Epithelial cell of esophagus (primary cell): ENCODE results near the gene PRKG1.
"Not testable (repeated sequence)": the region's sequence is repeated elsewhere in the genome, so short reads cannot be mapped to it uniquely, and the experiment has no call there.

Source experiments
- DNase-seq: peaks from one replicate; pipeline ENCODE4 v3.0.0; 2010; ENCODE audit warnings: low read depth
- H3K4me3 ChIP-seq: 2 replicates; pipeline ENCODE4 v1.5.1; 2011; ENCODE audit warnings: mild to moderate bottlenecking, low read length, control low read depth
- CTCF ChIP-seq: IDR thresholded peaks from 2 replicates; pipeline ENCODE4 v1.5.1; 2011; ENCODE audit warnings: low read depth, mild to moderate bottlenecking, low read length, control low read depth, inconsistent platforms; ENCODE audit not compliant: insufficient read depth; ENCODE audit errors: missing control alignments

The PRKG1 gene

GRCh38 chr10:52226197-52226847 is 1152.0 kb downstream of the PRKG1 start:
- TF ChIP-seq CTCF = no peak
- H3K4me3 ChIP-seq = no peak overlapping the region
- DNase-seq = peak; percentile 88

GRCh38 chr10:52228556-52228955 is 1154.3 kb downstream of the PRKG1 start:
- DNase-seq = peak; percentile 71
- TF ChIP-seq CTCF = no peak
- H3K4me3 ChIP-seq = no peak overlapping the region

GRCh38 chr10:52229291-52229931 is 1155.1 kb downstream of the PRKG1 start:
- no peak overlapping the region for H3K4me3 ChIP-seq
- no peak for TF ChIP-seq CTCF
- peak; percentile 75 for DNase-seq

GRCh38 chr10:52232561-52233350 is 1158.5 kb downstream of the PRKG1 start:
- H3K4me3 ChIP-seq = peak overlapping the region; percentile 27
- DNase-seq = no peak
- no peak for TF ChIP-seq CTCF

- H3K4me3 ChIP-seq = peak overlapping the region; percentile 27
- not testable (repeated sequence) for DNase-seq
Observed at GRCh38 chr10:52233351-52233991, 1159.2 kb downstream of the PRKG1 start.

- no peak overlapping the region for H3K4me3 ChIP-seq
- no peak for DNase-seq
- TF ChIP-seq CTCF = no peak
Observed at GRCh38 chr10:52239771-52240170, 1165.5 kb downstream of the PRKG1 start.

GRCh38 chr10:52245547-52245946 is 1171.3 kb downstream of the PRKG1 start:
- no peak for TF ChIP-seq CTCF
- H3K4me3 ChIP-seq = no peak overlapping the region
- no peak for DNase-seq

- DNase-seq = peak; percentile 52
- H3K4me3 ChIP-seq = not testable (repeated sequence)
Observed at GRCh38 chr10:52247929-52248328, 1173.6 kb downstream of the PRKG1 start.
